BJ (cell line): ENCODE measurements around the gene LEMD1. TPM values are rescaled to one million over a fixed set of nuclear protein-coding genes. Genes with fewer than 3 reads are reported as not detected.
A peak's percentile ranks its signal among the peaks of the same experiment; 100 is the strongest.

Source experiments
- CTCF ChIA-PET: fragments of 350-600 bp; formaldehyde crosslinking; extraction: SDS; loops from one replicate; lab custom pipeline; 2021; ENCODE audit warnings: antibody characterized with exemption, inconsistent platforms; lab: Yijun Ruan, JAX
- POLR2A ChIA-PET: fragments of 300-600 bp; sonication (Branson Sonifier 250); formaldehyde crosslinking; extraction: SDS; loops from one replicate; lab custom pipeline; 2021; ENCODE audit warnings: antibody characterized with exemption; lab: Charles Lee
- DNase-seq: peaks from one replicate; pipeline ENCODE4 v3.0.0-alpha.2; 2011; ENCODE audit warnings: low read depth
- H3K27me3 ChIP-seq: 2 replicates; pipeline ENCODE4 v1.6.0; 2011; ENCODE audit warnings: low read length; ENCODE audit not compliant: control insufficient read depth, insufficient read depth
- H3K36me3 ChIP-seq: 2 replicates; pipeline ENCODE4 v1.5.1; 2011; ENCODE audit warnings: low read length; ENCODE audit not compliant: control insufficient read depth, insufficient read depth
- H3K4me3 ChIP-seq: 2 replicates; pipeline ENCODE4 v1.5.1; 2011; ENCODE audit warnings: low read depth, mild to moderate bottlenecking, control low read depth, low read length
- CTCF ChIP-seq: IDR thresholded peaks from 2 replicates; pipeline ENCODE4 v1.5.1; 2011; ENCODE audit warnings: low read depth, mild to moderate bottlenecking, control low read depth, inconsistent platforms, low read length, moderate library complexity; ENCODE audit not compliant: insufficient read depth
- polyA plus RNA-seq: library from polyadenylated mRNA; depleted of rRNA; stranded (reverse); fragments of >200 nt; gene quantifications from 2 replicates; pipeline ENCODE4 v1.2.3, GENCODE V29; 2011

LEMD1 gene
- polyA plus RNA-seq, 1 experiment = not detected

GRCh38 chr1:205345761-205346160 lies 76.1 kb downstream of the LEMD1 start:
- CTCF ChIA-PET = interaction anchor here (0.6 to 2.8 kb wide), 6 partner anchors 9 to 234 kb away, joined by 3 to 11 read pairs (median 4); no protein-coding TSS in a partner anchor
- DNase-seq = no peak
- POLR2A ChIA-PET = no interaction called here
- Histone ChIP-seq H3K36me3 (no peaks in the 10 kb centered on the region), H3K27me3 (peaks cover 51% of the 10 kb centered on the region), H3K4me3 (no peak overlapping the region)
- TF ChIP-seq CTCF = no peak

- CTCF ChIA-PET = interaction anchor here (0.7 to 2.8 kb wide), 3 partner anchors 8 to 10 kb away, joined by 3 to 11 read pairs (median 11); no protein-coding TSS in a partner anchor
- POLR2A ChIA-PET = interaction anchor here (0.6 kb wide), 1 partner anchor 46 kb away, joined by 3 read pairs; no protein-coding TSS in a partner anchor
- no peaks in the 10 kb centered on the region for H3K36me3 ChIP-seq
- peaks cover 51% of the 10 kb centered on the region for H3K27me3 ChIP-seq
- no peak for DNase-seq
- H3K4me3 ChIP-seq = peak overlapping the region; percentile 14
- TF ChIP-seq CTCF = no peak
Observed at GRCh38 chr1:205344066-205344928, 77.6 kb downstream of the LEMD1 start.

DNA sequence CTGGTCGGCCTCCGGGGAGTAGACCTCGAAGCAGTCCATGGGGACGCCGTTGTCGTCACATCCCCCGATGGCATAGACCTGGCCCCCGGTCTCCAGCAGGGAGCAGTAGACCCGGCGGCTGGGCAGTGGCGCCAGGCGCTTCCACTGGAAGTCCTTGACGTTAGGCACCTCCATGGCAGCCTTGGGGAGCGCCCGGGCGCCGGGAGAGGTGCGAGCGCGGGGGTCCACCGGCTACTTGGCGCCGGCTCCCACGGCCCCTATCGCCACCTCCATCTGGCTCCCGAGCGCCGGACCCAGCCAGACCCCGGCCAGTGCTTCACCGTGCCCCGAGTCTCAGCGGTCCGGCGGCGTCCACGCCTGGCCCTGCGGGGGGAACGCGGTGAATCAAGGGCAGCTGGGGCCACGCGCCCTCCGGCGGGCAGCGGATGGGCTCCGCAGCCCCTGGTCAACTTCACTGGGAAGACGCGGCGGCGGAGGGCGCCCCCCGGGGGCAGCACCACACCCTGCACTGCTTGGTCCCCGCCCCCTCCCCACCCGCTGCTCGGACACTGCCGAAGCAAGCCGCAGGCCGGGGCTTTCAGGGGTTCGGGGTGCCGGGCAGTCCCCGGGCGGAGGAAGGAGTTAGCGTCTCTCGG lies 78.3 kb downstream of the LEMD1 start:
- H3K36me3 ChIP-seq = no peaks in the 10 kb centered on the region
- peaks cover 50% of the 10 kb centered on the region for H3K27me3 ChIP-seq
- 0 out of 2 replicates have a peak, but pooled peaks have one; percentile 12 for TF ChIP-seq CTCF
- CTCF ChIA-PET = interaction anchor here (0.7 to 1.5 kb wide), 2 partner anchors 10 to 11 kb away, joined by 3 to 5 read pairs; no protein-coding TSS in a partner anchor
- no peak for DNase-seq
- H3K4me3 ChIP-seq = no peak overlapping the region; the same call in 1 of the 2 replicates
- POLR2A ChIA-PET = no interaction called here

DNA sequence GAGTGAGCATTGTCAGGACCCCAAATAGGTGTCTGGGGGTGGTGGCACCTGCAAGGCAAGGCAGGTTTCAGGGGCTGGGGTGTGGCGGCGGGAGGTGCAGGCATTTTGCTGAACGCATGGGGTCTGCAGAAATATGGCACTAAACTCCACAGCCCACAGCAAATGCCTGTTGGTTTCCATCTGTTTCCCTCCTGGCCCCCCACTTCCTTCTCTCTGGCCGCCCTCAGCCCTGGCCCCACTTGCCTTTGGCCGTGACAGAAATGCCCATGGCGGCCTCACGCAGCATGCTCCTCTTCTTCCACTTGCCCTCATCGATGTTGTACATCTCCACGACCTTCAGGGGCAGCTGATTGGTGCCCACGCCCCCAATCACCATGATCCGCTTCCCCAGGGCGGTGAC lies 78.9 kb downstream of the LEMD1 start:
- DNase-seq = no peak
- CTCF ChIA-PET = interaction anchor here (1.5 kb wide), 1 partner anchor 11 kb away, joined by 5 read pairs; no protein-coding TSS in a partner anchor
- H3K4me3 ChIP-seq = no peak overlapping the region
- no peak for TF ChIP-seq CTCF
- peaks cover 49% of the 10 kb centered on the region for H3K27me3 ChIP-seq
- POLR2A ChIA-PET = no interaction called here
- no peaks in the 10 kb centered on the region for H3K36me3 ChIP-seq

DNA sequence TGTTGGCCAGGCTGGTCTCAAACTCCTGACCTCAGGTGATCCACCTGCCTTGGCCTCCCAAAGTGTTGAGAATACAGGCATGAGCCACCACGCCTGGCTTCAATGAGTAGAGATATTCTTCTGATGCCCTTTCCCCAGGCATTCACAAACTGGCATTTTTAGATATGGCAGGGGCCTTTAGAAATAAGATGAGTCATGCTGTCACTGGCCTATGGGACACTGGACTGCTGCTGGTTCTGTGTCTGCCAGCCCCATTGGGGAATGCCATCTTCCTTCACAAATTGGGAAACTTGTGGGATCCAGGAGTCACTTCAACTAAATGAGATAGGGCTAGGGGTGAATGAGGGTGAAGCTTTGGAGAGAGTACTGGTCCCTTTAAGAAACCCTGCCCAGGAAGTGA lies 81.2 kb downstream of the LEMD1 start:
- Histone ChIP-seq H3K4me3 (no peak overlapping the region), H3K27me3 (peaks cover 46% of the 10 kb centered on the region), H3K36me3 (no peaks in the 10 kb centered on the region)
- POLR2A ChIA-PET = no interaction called here
- no peak for DNase-seq
- CTCF ChIA-PET = interaction anchor here (1.4 kb wide), 2 partner anchors 9 to 13 kb away, joined by 3 to 6 read pairs; no protein-coding TSS in a partner anchor
- TF ChIP-seq CTCF = no peak
